Neural cell (in vitro differentiated cells): ENCODE measurements around the gene TMEM184B. TPM values are rescaled to one million over a fixed set of nuclear protein-coding genes. Genes with fewer than 3 reads are reported as not detected.

Experiments
- H2AFZ ChIP-seq: fragments of 200-600, 300-800 bp; sonication (generic), shearing (Covaris generic); 2 replicates; pipeline ENCODE4 v1.6.0; 2014; ENCODE audit warnings: low read depth, mild to moderate bottlenecking, antibody characterized with exemption, low read length, moderate library complexity
- H3F3A ChIP-seq: fragments of 200-600 bp; shearing (Covaris generic); 2 replicates; pipeline ENCODE4 v1.6.1; 2016; ENCODE audit warnings: mild to moderate bottlenecking, moderate library complexity, mixed read lengths, antibody characterized with exemption, low read length; ENCODE audit not compliant: insufficient read depth, poor library complexity, severe bottlenecking
- H3K27ac ChIP-seq: fragments of 200-600, 300-800 bp; sonication (generic), shearing (Covaris generic); 2 replicates; pipeline ENCODE4 v1.5.1; 2014; ENCODE audit warnings: mild to moderate bottlenecking, low read length, moderate library complexity
- H3K27me3 ChIP-seq: fragments of 300-800, 200-600 bp; sonication (generic), shearing (Covaris generic); 2 replicates; pipeline ENCODE4 v1.6.0; 2014; ENCODE audit warnings: mild to moderate bottlenecking, low read depth, low read length, moderate library complexity; ENCODE audit not compliant: insufficient read depth
- H3K36me3 ChIP-seq: fragments of 300-800, 200-600 bp; sonication (generic), shearing (Covaris generic); 2 replicates; pipeline ENCODE4 v1.5.1; 2014; ENCODE audit warnings: mild to moderate bottlenecking, antibody characterized with exemption, low read length, moderate library complexity; ENCODE audit not compliant: insufficient read depth
- H3K4me2 ChIP-seq: fragments of 300-800, 200-600 bp; sonication (generic), shearing (Covaris generic); 2 replicates; pipeline ENCODE4 v1.6.0; 2014; ENCODE audit warnings: mild to moderate bottlenecking, low read length
- H3K4me3 ChIP-seq: fragments of 300-800, 200-600 bp; sonication (generic), shearing (Covaris generic); 2 replicates; pipeline ENCODE4 v1.5.1; 2014; ENCODE audit warnings: mild to moderate bottlenecking, low read length, moderate library complexity
- H3K79me2 ChIP-seq: fragments of 200-600 bp; shearing (Covaris generic); replicated peaks from 2 replicates; pipeline ENCODE4 v1.6.0; 2014; ENCODE audit warnings: mild to moderate bottlenecking, low read length, moderate library complexity; ENCODE audit not compliant: insufficient read depth
- H3K9ac ChIP-seq: fragments of 300-800, 200-600 bp; sonication (generic), shearing (Covaris generic); 2 replicates; pipeline ENCODE4 v1.6.1; 2016; ENCODE audit warnings: mild to moderate bottlenecking, low read length, mixed read lengths
- H3K9me2 ChIP-seq: fragments of 200-600 bp; shearing (Covaris generic); 2 replicates; pipeline ENCODE4 v1.6.1; 2016; ENCODE audit warnings: mild to moderate bottlenecking, low read length, mixed read lengths; ENCODE audit not compliant: insufficient read depth
- H3K9me3 ChIP-seq: fragments of 200-600, 300-800 bp; sonication (generic), shearing (Covaris generic); 2 replicates; pipeline ENCODE4 v1.6.1; 2016; ENCODE audit warnings: mild to moderate bottlenecking, mixed run types, low read length, moderate library complexity, mixed read lengths
- H4K20me1 ChIP-seq: fragments of 200-600 bp; shearing (Covaris generic); 2 replicates; pipeline ENCODE4 v1.6.1; 2016; ENCODE audit warnings: mild to moderate bottlenecking, mixed run types; ENCODE audit not compliant: insufficient read depth
- EP300 ChIP-seq: fragments of 450-650 bp; conservative IDR thresholded peaks from 2 replicates; pipeline ENCODE4 v1.6.1; 2014; ENCODE audit warnings: antibody characterized with exemption, mild to moderate bottlenecking, moderate library complexity; ENCODE audit not compliant: poor library complexity, severe bottlenecking
- EZH2 ChIP-seq: fragments of 200-600, 300-800 bp; shearing (Covaris generic), sonication (generic); IDR thresholded peaks from 2 replicates; pipeline ENCODE4 v1.6.1; 2014; ENCODE audit warnings: antibody characterized with exemption, low read length, borderline replicate concordance, mild to moderate bottlenecking; ENCODE audit not compliant: insufficient read depth, poor library complexity, severe bottlenecking
- MXI1 ChIP-seq: fragments of 450-650 bp; conservative IDR thresholded peaks from 2 replicates; pipeline ENCODE4 v1.6.1; 2014; ENCODE audit warnings: antibody characterized with exemption, mild to moderate bottlenecking; ENCODE audit not compliant: poor library complexity, severe bottlenecking
- POLR2AphosphoS5 ChIP-seq: IDR thresholded peaks from 2 replicates; pipeline ENCODE4 v1.6.1; 2012
- RAD21 ChIP-seq: fragments of 450-650 bp; conservative IDR thresholded peaks from 2 replicates; pipeline ENCODE4 v1.6.1; 2014; ENCODE audit warnings: antibody characterized with exemption, mild to moderate bottlenecking, moderate library complexity
- REST ChIP-seq: IDR thresholded peaks from 2 replicates; pipeline ENCODE4 v1.6.1; 2012; ENCODE audit warnings: borderline replicate concordance
- SMC3 ChIP-seq: fragments of 450-650 bp; conservative IDR thresholded peaks from 2 replicates; pipeline ENCODE4 v1.6.1; 2014; ENCODE audit warnings: antibody characterized with exemption, mild to moderate bottlenecking, moderate library complexity; ENCODE audit not compliant: poor library complexity
- TAF1 ChIP-seq: IDR thresholded peaks from 2 replicates; pipeline ENCODE4 v1.6.1; 2012; ENCODE audit warnings: low read depth
- polyA plus RNA-seq: library from polyadenylated mRNA; depleted of rRNA; stranded (reverse); fragments of >200 nt; gene quantifications from 2 replicates; pipeline ENCODE4 v1.2.3, GENCODE V29; 2014
- TF ChIP-seq, protein P1 (sequence below): fragments of 450-650 bp; IDR thresholded peaks from 2 replicates; pipeline ENCODE4 v1.5.1; 2014; ENCODE audit warnings: antibody characterized with exemption, mild to moderate bottlenecking, moderate library complexity; ENCODE audit not compliant: poor library complexity, severe bottlenecking

The TMEM184B gene
- polyA plus RNA-seq, 1 donor from 2014 or later, result 19.7 TPM

GRCh38 chr22:38202437-38203089 is 70.2 kb downstream of the TMEM184B start:
- H3K36me3 ChIP-seq, result no peaks in the 10 kb centered on the region
- TF ChIP-seq, protein P1, sequence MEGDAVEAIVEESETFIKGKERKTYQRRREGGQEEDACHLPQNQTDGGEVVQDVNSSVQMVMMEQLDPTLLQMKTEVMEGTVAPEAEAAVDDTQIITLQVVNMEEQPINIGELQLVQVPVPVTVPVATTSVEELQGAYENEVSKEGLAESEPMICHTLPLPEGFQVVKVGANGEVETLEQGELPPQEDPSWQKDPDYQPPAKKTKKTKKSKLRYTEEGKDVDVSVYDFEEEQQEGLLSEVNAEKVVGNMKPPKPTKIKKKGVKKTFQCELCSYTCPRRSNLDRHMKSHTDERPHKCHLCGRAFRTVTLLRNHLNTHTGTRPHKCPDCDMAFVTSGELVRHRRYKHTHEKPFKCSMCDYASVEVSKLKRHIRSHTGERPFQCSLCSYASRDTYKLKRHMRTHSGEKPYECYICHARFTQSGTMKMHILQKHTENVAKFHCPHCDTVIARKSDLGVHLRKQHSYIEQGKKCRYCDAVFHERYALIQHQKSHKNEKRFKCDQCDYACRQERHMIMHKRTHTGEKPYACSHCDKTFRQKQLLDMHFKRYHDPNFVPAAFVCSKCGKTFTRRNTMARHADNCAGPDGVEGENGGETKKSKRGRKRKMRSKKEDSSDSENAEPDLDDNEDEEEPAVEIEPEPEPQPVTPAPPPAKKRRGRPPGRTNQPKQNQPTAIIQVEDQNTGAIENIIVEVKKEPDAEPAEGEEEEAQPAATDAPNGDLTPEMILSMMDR, result no peak
- TF ChIP-seq MXI1 (peak; percentile 27), SMC3 (peak; percentile 5)
- H3K9ac ChIP-seq, result peak overlapping the region; percentile 66
- peaks cover 21% of the 10 kb centered on the region for H3K27me3 ChIP-seq
- no peaks in the 10 kb centered on the region for H3F3A ChIP-seq
- no peak overlapping the region for H2AFZ ChIP-seq
- no peak overlapping the region for H3K27ac ChIP-seq
- H3K4me3 ChIP-seq, result peak overlapping the region; percentile 78
- no peaks in the 10 kb centered on the region for H3K9me2 ChIP-seq
- peak overlapping the region; percentile 25 for H3K4me2 ChIP-seq
- no peaks in the 10 kb centered on the region for H3K79me2 ChIP-seq
- no peaks in the 10 kb centered on the region for H3K9me3 ChIP-seq
- no peaks in the 10 kb centered on the region for H4K20me1 ChIP-seq

- TF ChIP-seq POLR2AphosphoS5 (peak; percentile 34), SMC3 (peak; percentile 9), RAD21 (no peak)
- Histone ChIP-seq H3K36me3 (no peaks in the 10 kb centered on the region), H3K27me3 (peaks cover 21% of the 10 kb centered on the region), H3K9me2 (no peaks in the 10 kb centered on the region), H3F3A (no peaks in the 10 kb centered on the region), H3K4me3 (peak within 1 kb of the TSS; percentile 78), H3K4me2 (peak within 1 kb of the TSS; percentile 25), H3K79me2 (no peaks in the 10 kb centered on the region), H3K9me3 (no peaks in the 10 kb centered on the region), H2AFZ (no peak within 1 kb of the TSS), H3K9ac (peak within 1 kb of the TSS; percentile 66), H4K20me1 (no peaks in the 10 kb centered on the region), H3K27ac (no peak within 1 kb of the TSS)
Measured at GRCh38 chr22:38201711-38202436, 70.9 kb downstream of the TMEM184B start, which contains the start of gene MAFF. TSS of gene MAFF (plus strand) at chr22:38201994. CDS start at chr22:38213854, 11,860 bp downstream.

DNA sequence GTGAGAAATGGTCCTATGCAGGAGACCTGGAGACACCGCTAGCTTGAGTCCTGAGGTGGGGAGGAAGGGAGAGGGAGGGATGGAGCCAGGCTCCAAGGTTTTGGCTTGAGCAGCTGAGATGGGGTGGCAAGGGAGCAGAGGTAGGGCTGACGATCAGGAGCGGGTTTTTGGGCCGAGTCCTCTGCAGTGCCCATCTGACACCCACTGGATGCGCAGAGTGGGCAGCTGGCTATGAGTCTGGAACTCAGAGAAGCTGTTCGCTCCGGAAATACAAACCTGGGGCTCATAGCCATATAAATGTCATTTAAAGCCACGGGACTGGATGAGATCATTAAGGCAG is 71.5 kb downstream of the TMEM184B start:
- H3K27ac ChIP-seq, result no peak overlapping the region
- H3K36me3 ChIP-seq, result no peaks in the 10 kb centered on the region
- no peak overlapping the region for H2AFZ ChIP-seq
- H3K9me3 ChIP-seq, result no peaks in the 10 kb centered on the region
- TF ChIP-seq REST (no peak), EZH2 (no peak), RAD21 (no peak), POLR2AphosphoS5 (no peak), SMC3 (no peak), MXI1 (no peak), TAF1 (no peak), EP300 (no peak)
- TF ChIP-seq, protein P1, result no peak
- peaks cover 21% of the 10 kb centered on the region for H3K27me3 ChIP-seq
- no peaks in the 10 kb centered on the region for H3K79me2 ChIP-seq
- H3K4me3 ChIP-seq, result peak overlapping the region; percentile 78
- H4K20me1 ChIP-seq, result no peaks in the 10 kb centered on the region
- H3K9me2 ChIP-seq, result no peaks in the 10 kb centered on the region
- no peaks in the 10 kb centered on the region for H3F3A ChIP-seq
- H3K4me2 ChIP-seq, result peak overlapping the region; percentile 19
- peak overlapping the region; percentile 30 for H3K9ac ChIP-seq
